ENCODE results near the gene ANO6.

ANO6 gene

GRCh38 chr12:45223868-45224267 is 8.0 kb downstream of the ANO6 start:
- Histone ChIP-seq H3K27me3 (replicated peaks; ENCODE audit: insufficient read depth, low read length) (no peaks in the 10 kb centered on the region), H3K9ac (ENCODE audit: low read length) (peak overlapping the region; percentile 35; the same call in 1 of the 2 replicates), H3K36me3 (replicated peaks; ENCODE audit: insufficient read depth, low read length) (no peaks in the 10 kb centered on the region; the same call in 1 of the 2 replicates), H3K4me1 (ENCODE audit: low read length) (peaks cover 41% of the 10 kb centered on the region), H3F3A (ENCODE audit: insufficient read depth, low read length) (peaks cover 26% of the 10 kb centered on the region), H3K9me2 (replicated peaks; ENCODE audit: insufficient read depth, low read length) (no peaks in the 10 kb centered on the region), H3K79me2 (ENCODE audit: low read length) (peaks cover 92% of the 10 kb centered on the region), H4K20me1 (ENCODE audit: insufficient read depth, low read length) (no peaks in the 10 kb centered on the region), H3K4me3 (ENCODE audit: low read length) (peak overlapping the region; percentile 40), H3K4me2 (ENCODE audit: low read depth, low read length) (peak overlapping the region; percentile 88), H3K27ac (ENCODE audit: low read length) (peak overlapping the region; percentile 83), H3K9me3 (replicated peaks; ENCODE audit: insufficient read depth, low read length) (no peaks in the 10 kb centered on the region), H2AFZ (ENCODE audit: low read length) (no peak overlapping the region)
- no peak for TF ChIP-seq CTCF (IDR thresholded peaks at IDR 0.05; ENCODE audit: low read length)
- TF ChIP-seq EZH2 (optimal IDR thresholded peaks at IDR 0.05; ENCODE audit: low read depth, low read length): no peak
- TF ChIP-seq EZH2phosphoT487 (IDR thresholded peaks at IDR 0.05; ENCODE audit: low read length): no peak
- peak; percentile 35 for DNase-seq

DNA sequence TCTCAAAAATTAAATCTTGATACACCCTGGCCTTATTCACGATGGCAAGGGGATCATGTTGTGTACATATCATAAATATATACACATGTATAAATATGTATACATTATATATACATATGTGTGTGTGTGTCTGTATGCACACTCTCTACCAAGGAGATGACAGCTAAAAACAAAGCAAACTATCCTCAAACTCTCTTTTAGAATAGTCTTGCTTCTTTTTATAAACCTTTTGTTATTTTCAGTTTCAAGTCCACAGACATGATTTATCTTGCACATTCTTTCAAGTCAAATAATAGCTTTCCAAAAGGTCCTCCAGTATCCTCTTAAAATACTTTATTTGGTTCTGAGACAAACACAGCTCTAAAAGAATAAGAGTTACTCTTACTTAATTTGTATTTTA is 8.4 kb downstream of the ANO6 start:
- Histone ChIP-seq H3K4me3 (ENCODE audit: low read length) (peak overlapping the region; percentile 40; the same call in 1 of the 2 replicates), H2AFZ (ENCODE audit: low read length) (no peak overlapping the region), H3F3A (ENCODE audit: insufficient read depth, low read length) (peaks cover 26% of the 10 kb centered on the region), H3K4me2 (ENCODE audit: low read depth, low read length) (peak overlapping the region; percentile 88), H3K9ac (ENCODE audit: low read length) (peak overlapping the region; percentile 35; the same call in 1 of the 2 replicates), H3K9me2 (replicated peaks; ENCODE audit: insufficient read depth, low read length) (no peaks in the 10 kb centered on the region), H3K79me2 (ENCODE audit: low read length) (peaks cover 91% of the 10 kb centered on the region), H3K36me3 (replicated peaks; ENCODE audit: insufficient read depth, low read length) (no peaks in the 10 kb centered on the region; the same call in 1 of the 2 replicates), H3K9me3 (replicated peaks; ENCODE audit: insufficient read depth, low read length) (no peaks in the 10 kb centered on the region), H3K27ac (ENCODE audit: low read length) (peak overlapping the region; percentile 83), H4K20me1 (ENCODE audit: insufficient read depth, low read length) (no peaks in the 10 kb centered on the region), H3K27me3 (replicated peaks; ENCODE audit: insufficient read depth, low read length) (no peaks in the 10 kb centered on the region), H3K4me1 (ENCODE audit: low read length) (peaks cover 41% of the 10 kb centered on the region)
- TF ChIP-seq EZH2phosphoT487 (IDR thresholded peaks at IDR 0.05; ENCODE audit: low read length): no peak
- TF ChIP-seq CTCF (IDR thresholded peaks at IDR 0.05; ENCODE audit: low read length): no peak
- no peak for TF ChIP-seq EZH2 (optimal IDR thresholded peaks at IDR 0.05; ENCODE audit: low read depth, low read length)
- peak; percentile 57 for DNase-seq

GRCh38 chr12:45226021-45226420 is 10.1 kb downstream of the ANO6 start:
- H3K27ac ChIP-seq (ENCODE audit: low read length): no peak overlapping the region
- no peak for TF ChIP-seq CTCF (IDR thresholded peaks at IDR 0.05; ENCODE audit: low read length)
- no peak for TF ChIP-seq EZH2phosphoT487 (IDR thresholded peaks at IDR 0.05; ENCODE audit: low read length)
- no peak for TF ChIP-seq EZH2 (optimal IDR thresholded peaks at IDR 0.05; ENCODE audit: low read depth, low read length)
- peaks cover 88% of the 10 kb centered on the region for H3K79me2 ChIP-seq (ENCODE audit: low read length)
- no peak overlapping the region for H3K4me3 ChIP-seq (ENCODE audit: low read length)
- H2AFZ ChIP-seq (ENCODE audit: low read length): no peak overlapping the region
- no peaks in the 10 kb centered on the region for H3K9me2 ChIP-seq (replicated peaks; ENCODE audit: insufficient read depth, low read length)
- peaks cover 26% of the 10 kb centered on the region for H3F3A ChIP-seq (ENCODE audit: insufficient read depth, low read length)
- peaks cover 32% of the 10 kb centered on the region for H3K4me1 ChIP-seq (ENCODE audit: low read length)
- no peaks in the 10 kb centered on the region for H4K20me1 ChIP-seq (ENCODE audit: insufficient read depth, low read length)
- no peak for DNase-seq
- no peak overlapping the region for H3K9ac ChIP-seq (ENCODE audit: low read length)
- no peaks in the 10 kb centered on the region; the same call in 1 of the 2 replicates for H3K36me3 ChIP-seq (replicated peaks; ENCODE audit: insufficient read depth, low read length)
- no peaks in the 10 kb centered on the region for H3K27me3 ChIP-seq (replicated peaks; ENCODE audit: insufficient read depth, low read length)
- no peaks in the 10 kb centered on the region for H3K9me3 ChIP-seq (replicated peaks; ENCODE audit: insufficient read depth, low read length)
- no peak overlapping the region for H3K4me2 ChIP-seq (ENCODE audit: low read depth, low read length)
